Keratinocyte (primary cell): Measurements from ENCODE around the gene FAM227A.

Experiments
- EZH2 ChIP-seq: IDR thresholded peaks from one replicate; pipeline ENCODE4 v1.6.1; 2012; ENCODE audit warnings: inconsistent platforms, mild to moderate bottlenecking, low read length, moderate library complexity
- TF ChIP-seq, protein P1 (sequence below), 3 experiments: IDR thresholded peaks in 1 of 3; conservative IDR thresholded peaks in 1 of 3; optimal IDR thresholded peaks in 1 of 3; 2 replicates in 2 of 3; 3 replicates in 1 of 3; pipeline versions ENCODE3 to v1.5.1; 2011; ENCODE audit warnings: low read length in 3 of 3, mild to moderate bottlenecking in 3 of 3, moderate library complexity in 2 of 3, control low read depth in 1 of 3, inconsistent platforms in 1 of 3; ENCODE audit not compliant: insufficient read depth in 2 of 3; ENCODE audit errors: extremely low read depth in 1 of 3

DNA sequence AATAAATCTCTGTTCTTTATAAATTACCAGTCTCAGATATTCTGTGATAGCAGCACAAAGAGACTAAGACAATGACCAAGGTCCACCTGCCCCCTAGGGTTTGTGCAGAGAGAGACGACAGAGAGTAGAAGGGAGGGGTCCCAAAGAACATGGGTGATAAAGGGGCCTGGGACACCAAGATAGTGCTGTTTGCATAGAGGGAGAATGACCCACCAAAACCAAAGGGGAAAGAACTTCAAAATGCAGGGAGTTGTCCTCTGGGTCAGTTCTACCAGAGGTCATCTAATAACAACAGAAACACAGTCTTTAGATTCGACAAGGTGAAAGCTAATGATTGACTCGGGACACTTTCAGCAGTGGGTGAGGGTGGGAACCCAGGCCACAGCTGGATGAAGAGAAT, 23.7 kb downstream of the FAM227A start:
- TF ChIP-seq EZH2, result no peak
- TF ChIP-seq, protein P1, sequence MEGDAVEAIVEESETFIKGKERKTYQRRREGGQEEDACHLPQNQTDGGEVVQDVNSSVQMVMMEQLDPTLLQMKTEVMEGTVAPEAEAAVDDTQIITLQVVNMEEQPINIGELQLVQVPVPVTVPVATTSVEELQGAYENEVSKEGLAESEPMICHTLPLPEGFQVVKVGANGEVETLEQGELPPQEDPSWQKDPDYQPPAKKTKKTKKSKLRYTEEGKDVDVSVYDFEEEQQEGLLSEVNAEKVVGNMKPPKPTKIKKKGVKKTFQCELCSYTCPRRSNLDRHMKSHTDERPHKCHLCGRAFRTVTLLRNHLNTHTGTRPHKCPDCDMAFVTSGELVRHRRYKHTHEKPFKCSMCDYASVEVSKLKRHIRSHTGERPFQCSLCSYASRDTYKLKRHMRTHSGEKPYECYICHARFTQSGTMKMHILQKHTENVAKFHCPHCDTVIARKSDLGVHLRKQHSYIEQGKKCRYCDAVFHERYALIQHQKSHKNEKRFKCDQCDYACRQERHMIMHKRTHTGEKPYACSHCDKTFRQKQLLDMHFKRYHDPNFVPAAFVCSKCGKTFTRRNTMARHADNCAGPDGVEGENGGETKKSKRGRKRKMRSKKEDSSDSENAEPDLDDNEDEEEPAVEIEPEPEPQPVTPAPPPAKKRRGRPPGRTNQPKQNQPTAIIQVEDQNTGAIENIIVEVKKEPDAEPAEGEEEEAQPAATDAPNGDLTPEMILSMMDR (optimal IDR thresholded peaks at IDR 0.05 in 1 of 3, IDR thresholded peaks at IDR 0.05 in 1 of 3, conservative IDR thresholded peaks at IDR 0.05 in 1 of 3; ENCODE audit: extremely low read depth in 1 of 3, insufficient read depth in 2 of 3, low read length in 3 of 3), result no peak
